ENCODE measurements around the gene FBXW7. TPM values are rescaled to one million over a fixed set of nuclear protein-coding genes. Genes with fewer than 3 reads are reported as not detected.

Gene FBXW7
- total RNA-seq, 3 donors from 2014 or later: 38.5 to 48.6 (median 39.4) TPM

- no peak for ATAC-seq
- intact Hi-C loops (cut with DNase I, micrococcal nuclease): no loop called here
- DNase-seq: no peak
- no peak for TF ChIP-seq CTCF (IDR thresholded peaks at IDR 0.05)
- Histone ChIP-seq H3K9me3 (no peaks in the 10 kb centered on the region), H3K36me3 (ENCODE audit: low read depth) (no peaks in the 10 kb centered on the region), H3K4me3 (no peak overlapping the region), H3K4me1 (ENCODE audit: low read depth) (no peaks in the 10 kb centered on the region)
Measured at GRCh38 chr4:152346526-152346925, 189.4 kb downstream of the FBXW7 start.

- ATAC-seq: no peak
- Histone ChIP-seq H3K4me3 (no peak overlapping the region), H3K36me3 (ENCODE audit: low read depth) (no peaks in the 10 kb centered on the region), H3K9me3 (no peaks in the 10 kb centered on the region), H3K4me1 (ENCODE audit: low read depth) (no peaks in the 10 kb centered on the region)
- no peak for TF ChIP-seq CTCF (IDR thresholded peaks at IDR 0.05)
- DNase-seq: no peak
- intact Hi-C loops (cut with DNase I, micrococcal nuclease): no loop called here
Measured at GRCh38 chr4:152344001-152344400, 191.9 kb downstream of the FBXW7 start.

- TF ChIP-seq CTCF (IDR thresholded peaks at IDR 0.05): no peak
- intact Hi-C loops (cut with DNase I, micrococcal nuclease): no loop called here
- ATAC-seq (no peak), DNase-seq (no peak)
- Histone ChIP-seq H3K4me3 (no peak overlapping the region), H3K9me3 (no peaks in the 10 kb centered on the region), H3K4me1 (ENCODE audit: low read depth) (no peaks in the 10 kb centered on the region), H3K36me3 (ENCODE audit: low read depth) (no peaks in the 10 kb centered on the region)
Measured at GRCh38 chr4:152342293-152342692, 193.6 kb downstream of the FBXW7 start.

GRCh38 chr4:152340818-152341217, 195.1 kb downstream of the FBXW7 start:
- ATAC-seq: no peak
- Histone ChIP-seq H3K36me3 (ENCODE audit: low read depth) (no peaks in the 10 kb centered on the region), H3K9me3 (no peaks in the 10 kb centered on the region), H3K4me3 (no peak overlapping the region), H3K4me1 (ENCODE audit: low read depth) (no peaks in the 10 kb centered on the region)
- DNase-seq: no peak
- TF ChIP-seq CTCF (IDR thresholded peaks at IDR 0.05): no peak
- intact Hi-C loops (cut with DNase I, micrococcal nuclease): no loop called here

- DNase-seq (no peak), ATAC-seq (no peak)
- Histone ChIP-seq H3K9me3 (no peaks in the 10 kb centered on the region), H3K4me3 (no peak overlapping the region), H3K36me3 (ENCODE audit: low read depth) (no peaks in the 10 kb centered on the region), H3K4me1 (ENCODE audit: low read depth) (no peaks in the 10 kb centered on the region)
- no peak for TF ChIP-seq CTCF (IDR thresholded peaks at IDR 0.05)
- intact Hi-C loops (cut with DNase I, micrococcal nuclease): no loop called here
Measured at GRCh38 chr4:152339576-152339975, 196.3 kb downstream of the FBXW7 start.

- ATAC-seq (no peak), DNase-seq (no peak)
- H3K36me3 ChIP-seq (ENCODE audit: low read depth): no peaks in the 10 kb centered on the region
- TF ChIP-seq CTCF (IDR thresholded peaks at IDR 0.05): no peak
- intact Hi-C loops (cut with DNase I, micrococcal nuclease): no loop called here
- no peak overlapping the region for H3K4me3 ChIP-seq
- no peaks in the 10 kb centered on the region for H3K9me3 ChIP-seq
- no peaks in the 10 kb centered on the region for H3K4me1 ChIP-seq (ENCODE audit: low read depth)
Measured at GRCh38 chr4:152334931-152335330, 201.0 kb downstream of the FBXW7 start.

All from mucosa of descending colon (tissue), 3 donors.